ENCODE results near the gene OGDHL. TPM values are rescaled to one million over a fixed set of nuclear protein-coding genes. Genes with fewer than 3 reads are reported as not detected.
"Not testable (repeated sequence)": the region's sequence is repeated elsewhere in the genome, so short reads cannot be mapped to it uniquely, and the experiment has no call there.

Gene OGDHL
- total RNA-seq, 2 experiments from 2014 or later: 0.40 to 0.68 TPM

- POLR2A ChIA-PET: no interaction called here
- no peak overlapping the region for H3K4me3 Mint-ChIP-seq
- H3K4me1 Mint-ChIP-seq (ENCODE audit: low read depth): no peaks in the 10 kb centered on the region
- peaks cover 4% of the 10 kb centered on the region for H3K27me3 Mint-ChIP-seq
- TF ChIP-seq CTCF (IDR thresholded peaks at IDR 0.05): no peak
- no peaks in the 10 kb centered on the region for H3K9me3 Mint-ChIP-seq
- no peaks in the 10 kb centered on the region for H3K36me3 Mint-ChIP-seq (ENCODE audit: low read depth)
- H3K27ac Mint-ChIP-seq: no peak overlapping the region
- DNase-seq (no peak), ATAC-seq (no peak)
- CTCF ChIA-PET: no interaction called here
- intact Hi-C loops (cut with micrococcal nuclease): no loop called here
Observed at GRCh38 chr10:49783645-49784044, 21.5 kb upstream of the OGDHL start.

GRCh38 chr10:49781247-49781646 lies 19.1 kb upstream of the OGDHL start:
- Mint-ChIP-seq H3K4me1 (ENCODE audit: low read depth) (no peaks in the 10 kb centered on the region), H3K27ac (no peak overlapping the region), H3K27me3 (peaks cover 6% of the 10 kb centered on the region), H3K9me3 (no peaks in the 10 kb centered on the region), H3K4me3 (no peak overlapping the region), H3K36me3 (ENCODE audit: low read depth) (no peaks in the 10 kb centered on the region)
- no peak for TF ChIP-seq CTCF (IDR thresholded peaks at IDR 0.05)
- CTCF ChIA-PET: no interaction called here
- no peak for ATAC-seq
- DNase-seq: no peak
- intact Hi-C loops (cut with micrococcal nuclease): no loop called here
- POLR2A ChIA-PET: no interaction called here

- H3K27me3 Mint-ChIP-seq: peaks cover 5% of the 10 kb centered on the region
- H3K9me3 Mint-ChIP-seq: no peaks in the 10 kb centered on the region
- no peaks in the 10 kb centered on the region for H3K4me1 Mint-ChIP-seq (ENCODE audit: low read depth)
- ATAC-seq: no peak
- no peak for TF ChIP-seq CTCF (IDR thresholded peaks at IDR 0.05)
- DNase-seq: no peak
- no peaks in the 10 kb centered on the region for H3K36me3 Mint-ChIP-seq (ENCODE audit: low read depth)
- intact Hi-C loops (cut with micrococcal nuclease): no loop called here
- no peak overlapping the region for H3K4me3 Mint-ChIP-seq
- no peak overlapping the region for H3K27ac Mint-ChIP-seq
- ChIA-PET CTCF (no interaction called here), POLR2A (no interaction called here)
Observed at GRCh38 chr10:49778197-49778596, 16.1 kb upstream of the OGDHL start.

- intact Hi-C loops (cut with micrococcal nuclease): no loop called here
- CTCF ChIA-PET: no interaction called here
- POLR2A ChIA-PET: no interaction called here
- H3K4me3 Mint-ChIP-seq: no peak overlapping the region
- no peak for TF ChIP-seq CTCF (IDR thresholded peaks at IDR 0.05)
- H3K4me1 Mint-ChIP-seq (ENCODE audit: low read depth): no peaks in the 10 kb centered on the region
- H3K9me3 Mint-ChIP-seq: no peaks in the 10 kb centered on the region
- peaks cover 10% of the 10 kb centered on the region for H3K27me3 Mint-ChIP-seq
- no peak for DNase-seq
- no peaks in the 10 kb centered on the region for H3K36me3 Mint-ChIP-seq (ENCODE audit: low read depth)
- no peak overlapping the region for H3K27ac Mint-ChIP-seq
- no peak for ATAC-seq
Observed at GRCh38 chr10:49776851-49777250, 14.7 kb upstream of the OGDHL start.

- intact Hi-C loops (cut with micrococcal nuclease): no loop called here
- POLR2A ChIA-PET: interaction anchor here (0.6 kb wide), 1 partner anchor 20 kb away, joined by 3 read pairs; no protein-coding TSS in a partner anchor
- Mint-ChIP-seq H3K9me3 (no peaks in the 10 kb centered on the region), H3K4me3 (no peak overlapping the region), H3K36me3 (ENCODE audit: low read depth) (no peaks in the 10 kb centered on the region), H3K27ac (no peak overlapping the region), H3K4me1 (ENCODE audit: low read depth) (peaks cover 3% of the 10 kb centered on the region), H3K27me3 (peaks cover 17% of the 10 kb centered on the region)
- DNase-seq (no peak), ATAC-seq (no peak)
- CTCF ChIA-PET: no interaction called here
- TF ChIP-seq CTCF (IDR thresholded peaks at IDR 0.05): no peak
Observed at GRCh38 chr10:49775014-49775413, 12.9 kb upstream of the OGDHL start.

GRCh38 chr10:49772944-49773343 lies 10.8 kb upstream of the OGDHL start:
- DNase-seq; H3K27ac Mint-ChIP-seq; H3K4me3 Mint-ChIP-seq; H3K36me3 Mint-ChIP-seq (ENCODE audit: low read depth); intact Hi-C loops (cut with micrococcal nuclease); ATAC-seq; H3K9me3 Mint-ChIP-seq; POLR2A ChIA-PET; H3K4me1 Mint-ChIP-seq (ENCODE audit: low read depth): not testable (repeated sequence)
- CTCF ChIA-PET: interaction anchor here (1.8 kb wide), 1 partner anchor 180 kb away, joined by 3 read pairs; no protein-coding TSS in a partner anchor
- H3K27me3 Mint-ChIP-seq: peaks cover 24% of the 10 kb centered on the region

GRCh38 chr10:49771046-49771445 lies 8.9 kb upstream of the OGDHL start:
- H3K4me1 Mint-ChIP-seq (ENCODE audit: low read depth); ATAC-seq; DNase-seq; H3K36me3 Mint-ChIP-seq (ENCODE audit: low read depth); H3K9me3 Mint-ChIP-seq; CTCF ChIA-PET; H3K4me3 Mint-ChIP-seq; H3K27ac Mint-ChIP-seq; intact Hi-C loops (cut with micrococcal nuclease); POLR2A ChIA-PET: not testable (repeated sequence)
- peaks cover 39% of the 10 kb centered on the region for H3K27me3 Mint-ChIP-seq

Measured in activated CD8-positive, alpha-beta T cell treated with anti-CD3 and anti-CD28 coated beads for 36 hours (primary cell).